Uterus (tissue), 4 donors: ENCODE data around the gene STAC3. TPM values are rescaled to one million over a fixed set of nuclear protein-coding genes. Genes with fewer than 3 reads are reported as not detected.

Experiments
- DNase-seq, 2 donors: peaks; one replicate each; pipeline ENCODE4 v3.0.0-alpha.2; 2019 to 2020
- H3K27ac ChIP-seq, 2 donors: fragments of 200-600 bp; sonication (generic); 1 replicate in 1 of 2; 2 replicates in 1 of 2; pipeline ENCODE4 v1.5.1; 2016 to 2018
- H3K27me3 ChIP-seq, 2 donors: fragments of 200-600 bp; sonication (generic); one replicate each; pipeline ENCODE4 v1.5.1; 2018 to 2019; ENCODE audit warnings: control low read depth in 1 of 2
- H3K36me3 ChIP-seq, 2 donors: fragments of 200-600 bp; sonication (generic); one replicate each; pipeline ENCODE4 v1.5.1; 2019; ENCODE audit warnings: control low read depth in 1 of 2
- H3K4me1 ChIP-seq, 2 donors: fragments of 200-600 bp; sonication (generic); one replicate each; pipeline ENCODE4 v1.5.1; 2018 to 2019; ENCODE audit warnings: control low read depth in 1 of 2
- H3K4me3 ChIP-seq, 2 donors: fragments of 200-600 bp; sonication (generic); 1 replicate in 1 of 2; 2 replicates in 1 of 2; pipeline ENCODE4 v1.5.1; 2018 to 2019; ENCODE audit warnings: mild to moderate bottlenecking in 1 of 2
- H3K9me3 ChIP-seq, 2 donors: fragments of 200-600 bp; sonication (generic); one replicate each; pipeline ENCODE4 v1.5.1; 2019; ENCODE audit warnings: control low read depth in 1 of 2
- POLR2A ChIP-seq, 2 donors: fragments of 450-650 bp; IDR thresholded peaks; one replicate each; pipeline ENCODE4 v1.6.1; 2016; ENCODE audit warnings: antibody characterized with exemption in 2 of 2, mild to moderate bottlenecking in 1 of 2, moderate library complexity in 1 of 2
- intact Hi-C: fragments of 100-400 bp; cut with DNase I; formaldehyde crosslinking; loops from one replicate; pipeline ENCODE4 v1.15.1; 2023; ENCODE audit warnings: low total_unique reads
- microRNA counts, 2 donors: library from miRNA; unstranded; fragments of <30 nt; microRNA quantifications; one replicate each; lab custom pipeline; 2016 to 2017
- microRNA-seq: library from miRNA; unstranded; fragments of <30 nt; microRNA quantifications from one replicate; pipeline ENCODE4, GENCODE V29; 2016; ENCODE audit warnings: borderline microRNAs expressed, borderline replicate concordance
- small RNA-seq: library from RNA; depleted of rRNA; stranded (forward); fragments of <200 nt; gene quantifications from one replicate; pipeline ENCODE3, GENCODE V24; 2016
- total RNA-seq, 4 donors: library from RNA; depleted of rRNA in 3 of 4; stranded (reverse); fragments of >200 nt in 3 of 4; gene quantifications; one replicate each; pipeline versions ENCODE4 v1.1.0 to v1.2.4, GENCODE V29; 2014 to 2023
- TF ChIP-seq, protein P1 (sequence below), 4 experiments: fragments of 200-600 bp in 2 of 4; fragments of 450-650 bp in 2 of 4; sonication (generic) in 2 of 4; IDR thresholded peaks; one replicate each; pipeline ENCODE4 v1.5.1; 2016 to 2019; ENCODE audit warnings: antibody characterized with exemption in 4 of 4, mild to moderate bottlenecking in 2 of 4, moderate library complexity in 1 of 4
- donor health status: DM: yes; HTN: yes; CAD: no.

The STAC3 gene
- total RNA-seq, 4 donors from 2014 or later = 1.0 to 2.8 TPM; not detected in 2

- H3K27me3 ChIP-seq = no peaks in the 10 kb centered on the region
- H3K27ac ChIP-seq = no peak overlapping the region
- no peaks in the 10 kb centered on the region for H3K4me1 ChIP-seq
- intact Hi-C loops = no loop called here
- no peak overlapping the region for H3K4me3 ChIP-seq
- no peaks in the 10 kb centered on the region for H3K9me3 ChIP-seq
- no peaks in the 10 kb centered on the region for H3K36me3 ChIP-seq
- DNase-seq = no peak
- TF ChIP-seq, protein P1, sequence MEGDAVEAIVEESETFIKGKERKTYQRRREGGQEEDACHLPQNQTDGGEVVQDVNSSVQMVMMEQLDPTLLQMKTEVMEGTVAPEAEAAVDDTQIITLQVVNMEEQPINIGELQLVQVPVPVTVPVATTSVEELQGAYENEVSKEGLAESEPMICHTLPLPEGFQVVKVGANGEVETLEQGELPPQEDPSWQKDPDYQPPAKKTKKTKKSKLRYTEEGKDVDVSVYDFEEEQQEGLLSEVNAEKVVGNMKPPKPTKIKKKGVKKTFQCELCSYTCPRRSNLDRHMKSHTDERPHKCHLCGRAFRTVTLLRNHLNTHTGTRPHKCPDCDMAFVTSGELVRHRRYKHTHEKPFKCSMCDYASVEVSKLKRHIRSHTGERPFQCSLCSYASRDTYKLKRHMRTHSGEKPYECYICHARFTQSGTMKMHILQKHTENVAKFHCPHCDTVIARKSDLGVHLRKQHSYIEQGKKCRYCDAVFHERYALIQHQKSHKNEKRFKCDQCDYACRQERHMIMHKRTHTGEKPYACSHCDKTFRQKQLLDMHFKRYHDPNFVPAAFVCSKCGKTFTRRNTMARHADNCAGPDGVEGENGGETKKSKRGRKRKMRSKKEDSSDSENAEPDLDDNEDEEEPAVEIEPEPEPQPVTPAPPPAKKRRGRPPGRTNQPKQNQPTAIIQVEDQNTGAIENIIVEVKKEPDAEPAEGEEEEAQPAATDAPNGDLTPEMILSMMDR (IDR thresholded peaks at IDR 0.05) = no peak
- no peak for TF ChIP-seq POLR2A (IDR thresholded peaks at IDR 0.05)
These were observed 55.2 kb downstream of the STAC3 start for GRCh38 chr12:57195611-57196371.

DNA sequence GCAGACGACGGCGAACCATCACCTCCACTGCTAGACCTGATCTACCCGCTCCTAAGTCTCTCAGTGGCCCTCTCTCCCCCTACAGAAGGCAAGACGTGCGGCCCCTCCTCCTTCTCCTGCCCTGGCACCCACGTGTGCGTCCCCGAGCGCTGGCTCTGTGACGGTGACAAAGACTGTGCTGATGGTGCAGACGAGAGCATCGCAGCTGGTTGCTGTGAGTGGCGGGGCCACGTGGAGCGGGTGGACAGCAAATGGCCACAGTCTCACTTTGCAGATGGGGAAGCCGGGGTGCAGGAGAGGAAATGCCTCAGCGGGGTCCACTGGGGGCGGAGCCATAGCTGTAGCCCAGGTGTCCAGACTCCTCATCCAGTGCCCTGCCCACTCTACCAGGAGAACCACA is 55.8 kb downstream of the STAC3 start:
- TF ChIP-seq POLR2A (IDR thresholded peaks at IDR 0.05) = no peak
- TF ChIP-seq, protein P1 (IDR thresholded peaks at IDR 0.05) = no peak
- Histone ChIP-seq H3K27ac (no peak overlapping the region), H3K4me1 (no peaks in the 10 kb centered on the region), H3K9me3 (no peaks in the 10 kb centered on the region), H3K36me3 (no peaks in the 10 kb centered on the region), H3K27me3 (no peaks in the 10 kb centered on the region), H3K4me3 (no peak overlapping the region)
- no peak for DNase-seq
- intact Hi-C loops = no loop called here

- H3K4me1 ChIP-seq = no peaks in the 10 kb centered on the region
- TF ChIP-seq POLR2A (IDR thresholded peaks at IDR 0.05) = no peak
- TF ChIP-seq, protein P1 (IDR thresholded peaks at IDR 0.05) = no peak
- no peaks in the 10 kb centered on the region for H3K27me3 ChIP-seq
- no peaks in the 10 kb centered on the region for H3K36me3 ChIP-seq
- no peak overlapping the region for H3K4me3 ChIP-seq
- no peaks in the 10 kb centered on the region for H3K9me3 ChIP-seq
- no peak overlapping the region for H3K27ac ChIP-seq
- no peak for DNase-seq
- intact Hi-C loops = no loop called here
These were observed 56.7 kb downstream of the STAC3 start for GRCh38 chr12:57194253-57194652.

GRCh38 chr12:57193706-57194245 is 57.2 kb downstream of the STAC3 start:
- Histone ChIP-seq H3K36me3 (no peaks in the 10 kb centered on the region), H3K9me3 (no peaks in the 10 kb centered on the region), H3K27ac (no peak overlapping the region), H3K4me1 (no peaks in the 10 kb centered on the region), H3K27me3 (no peaks in the 10 kb centered on the region), H3K4me3 (no peak overlapping the region)
- DNase-seq = no peak
- TF ChIP-seq, protein P1 (IDR thresholded peaks at IDR 0.05) = no peak
- TF ChIP-seq POLR2A (IDR thresholded peaks at IDR 0.05) = no peak
- intact Hi-C loops = no loop called here

MicroRNAs encoded within 50 kb of the gene (microRNA counts, 767-probe panel; counts per million panel counts)
- microRNA hsa-miR-1228-3p (lab: Ali Mortazavi, UCI) = 0 counts per million in 2 donors

Small RNAs within 50 kb of the gene (microRNA-seq; reads per million reads assigned to microRNA genes)
- not detected for gene MIR1228

Small RNAs within 50 kb of the gene (small RNA-seq; reads per million reads assigned to genes)
- not detected for gene MIR1228

Other genes with a start within 250 kb of the STAC3 start
- 10 to 100 TPM in 2 of 4 donors, 1 to 10 TPM in 2; 7.6 to 13.0 (median 10.9) TPM for gene ZBTB39, start 244.6 kb downstream of the STAC3 start, total RNA-seq
- gene TAC3, start 234.7 kb downstream of the STAC3 start, total RNA-seq = not detected
- gene MYO1A, start 201.1 kb downstream of the STAC3 start, total RNA-seq = 1 to 10 TPM in 1 of 4 donors, under 1 TPM in 1, not detected in 2; 0.59 to 1.3 TPM
- 10 to 100 TPM in 2 of 4 donors, 1 to 10 TPM in 2; 1.5 to 18.0 (median 9.9) TPM for gene NEMP1, start 172.4 kb downstream of the STAC3 start, total RNA-seq
- 10 to 100 TPM in 3 of 4 donors, 1 to 10 TPM in 1; 9.1 to 85.8 (median 33.9) TPM for gene NAB2, start 162.1 kb downstream of the STAC3 start, total RNA-seq
- gene STAT6, start 139.8 kb downstream of the STAC3 start, total RNA-seq = 100 to 1,000 TPM in 2 of 4 donors, 10 to 100 TPM in 2; 62.5 to 242 (median 94.3) TPM
- 100 to 1,000 TPM; 164 to 507 (median 318) TPM for gene LRP1, start 122.7 kb downstream of the STAC3 start, total RNA-seq
- gene LRP1-AS, start 103.6 kb downstream of the STAC3 start, total RNA-seq = not detected
- gene NXPH4, start 34.4 kb downstream of the STAC3 start, total RNA-seq = 1 to 10 TPM in 1 of 4 donors, not detected in 3; 6.3 TPM
- gene SHMT2, start 21.5 kb downstream of the STAC3 start, total RNA-seq = 100 to 1,000 TPM in 1 of 4 donors, 10 to 100 TPM in 3; 12.4 to 128 (median 35.3) TPM
- 10 to 100 TPM in 3 of 4 donors, 1 to 10 TPM in 1; 9.4 to 89.0 (median 34.2) TPM for gene R3HDM2, start 179.9 kb upstream of the STAC3 start, total RNA-seq
- gene INHBC, start 183.6 kb upstream of the STAC3 start, total RNA-seq = not detected
- not detected for gene INHBE, start 204.1 kb upstream of the STAC3 start, total RNA-seq
- 1 to 10 TPM in 2 of 4 donors, not detected in 2; 6.1 to 6.6 TPM for gene GLI1, start 208.6 kb upstream of the STAC3 start, total RNA-seq
- 1 to 10 TPM; 1.5 to 8.1 (median 3.3) TPM for gene ARHGAP9, start 228.7 kb upstream of the STAC3 start, total RNA-seq
- 100 to 1,000 TPM in 1 of 4 donors, 10 to 100 TPM in 3; 29.1 to 160 (median 76.8) TPM for gene MARS1, start 236.9 kb upstream of the STAC3 start, total RNA-seq